Measurements from ENCODE around the gene DLX6.

The DLX6 gene

GRCh38 chr7:96996111-96996957 is 9.0 kb upstream of the DLX6 start:
- DNase-seq: no peak

GRCh38 chr7:96996958-96997511 is 8.3 kb upstream of the DLX6 start:
- no peak for DNase-seq

GRCh38 chr7:96997512-96998032 is 7.8 kb upstream of the DLX6 start:
- DNase-seq: no peak

GRCh38 chr7:96998333-96998732 is 7.0 kb upstream of the DLX6 start:
- DNase-seq: no peak

- no peak for DNase-seq
Observed at GRCh38 chr7:96998744-96999143, 6.6 kb upstream of the DLX6 start.

GRCh38 chr7:97001221-97001620 is 4.1 kb upstream of the DLX6 start:
- no peak for DNase-seq

- DNase-seq: no peak
Observed at GRCh38 chr7:97001656-97002554, 3.4 kb upstream of the DLX6 start.

- no peak for DNase-seq
Observed at GRCh38 chr7:97002555-97003261, 2.6 kb upstream of the DLX6 start.

- no peak for DNase-seq
Observed at GRCh38 chr7:97003262-97004246, 1.8 kb upstream of the DLX6 start.

GRCh38 chr7:97004247-97005182 is 838 bp upstream of the DLX6 start:
- no peak for DNase-seq

- no peak for DNase-seq
Observed at GRCh38 chr7:97006055-97006815, 882 bp downstream of the DLX6 start.

- DNase-seq: no peak
Observed at GRCh38 chr7:97006816-97007582, 1.6 kb downstream of the DLX6 start.

- DNase-seq: no peak
Observed at GRCh38 chr7:97007583-97007861, 2.2 kb downstream of the DLX6 start.

- no peak for DNase-seq
Observed at GRCh38 chr7:97008275-97008917, 3.0 kb downstream of the DLX6 start.

GRCh38 chr7:97009753-97010732 is 4.7 kb downstream of the DLX6 start:
- no peak for DNase-seq

GRCh38 chr7:97011104-97011503 is 5.8 kb downstream of the DLX6 start:
- DNase-seq: no peak
